ENCODE data around the gene ADRM1. TPM values are rescaled to one million over a fixed set of nuclear protein-coding genes. Genes with fewer than 3 reads are reported as not detected.

Gene ADRM1
- total RNA-seq, 1 donor from 2014 or later: 70.5 TPM

DNA sequence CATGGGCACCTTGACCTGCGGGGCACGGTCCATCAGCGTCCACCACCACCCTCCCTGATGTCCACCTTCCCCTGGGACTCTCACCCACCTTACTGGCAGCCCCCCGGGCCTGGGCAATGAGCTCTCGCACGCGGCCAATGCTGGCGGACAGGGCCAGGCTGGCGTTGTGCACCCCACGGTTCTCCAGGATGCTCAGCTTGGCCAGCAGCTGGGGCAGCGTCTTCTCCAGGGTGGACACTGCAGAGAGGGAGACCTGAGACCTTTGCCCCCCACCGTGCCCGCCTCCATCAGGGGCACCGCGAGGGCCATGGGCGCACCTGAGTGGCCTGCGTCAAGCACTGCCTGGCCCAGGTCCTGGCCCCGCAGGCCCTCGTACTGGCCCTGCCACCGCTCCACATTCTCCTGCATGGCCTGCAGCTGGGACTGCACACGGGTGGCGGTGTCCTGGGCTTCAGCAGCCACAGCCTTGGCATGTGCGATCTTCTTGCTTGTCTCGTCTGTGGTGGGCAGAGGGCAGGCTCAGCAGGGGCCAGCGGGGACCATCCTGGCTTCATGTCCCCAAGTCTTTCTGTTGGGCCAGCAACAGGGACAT is 12.0 kb downstream of the ADRM1 start:
- no peaks in the 10 kb centered on the region for H3K27me3 ChIP-seq (ENCODE audit: low read depth)
- H3K27ac ChIP-seq (replicated peaks): no peak overlapping the region
- H3K9me3 ChIP-seq (replicated peaks): no peaks in the 10 kb centered on the region
- peaks cover 89% of the 10 kb centered on the region for H3K36me3 ChIP-seq
- intact Hi-C loops (cut with micrococcal nuclease): no loop called here
- H3K4me1 ChIP-seq: peaks cover 3% of the 10 kb centered on the region
- no peak overlapping the region for H3K4me3 ChIP-seq
- DNase-seq: no peak
- TF ChIP-seq, protein P1, sequence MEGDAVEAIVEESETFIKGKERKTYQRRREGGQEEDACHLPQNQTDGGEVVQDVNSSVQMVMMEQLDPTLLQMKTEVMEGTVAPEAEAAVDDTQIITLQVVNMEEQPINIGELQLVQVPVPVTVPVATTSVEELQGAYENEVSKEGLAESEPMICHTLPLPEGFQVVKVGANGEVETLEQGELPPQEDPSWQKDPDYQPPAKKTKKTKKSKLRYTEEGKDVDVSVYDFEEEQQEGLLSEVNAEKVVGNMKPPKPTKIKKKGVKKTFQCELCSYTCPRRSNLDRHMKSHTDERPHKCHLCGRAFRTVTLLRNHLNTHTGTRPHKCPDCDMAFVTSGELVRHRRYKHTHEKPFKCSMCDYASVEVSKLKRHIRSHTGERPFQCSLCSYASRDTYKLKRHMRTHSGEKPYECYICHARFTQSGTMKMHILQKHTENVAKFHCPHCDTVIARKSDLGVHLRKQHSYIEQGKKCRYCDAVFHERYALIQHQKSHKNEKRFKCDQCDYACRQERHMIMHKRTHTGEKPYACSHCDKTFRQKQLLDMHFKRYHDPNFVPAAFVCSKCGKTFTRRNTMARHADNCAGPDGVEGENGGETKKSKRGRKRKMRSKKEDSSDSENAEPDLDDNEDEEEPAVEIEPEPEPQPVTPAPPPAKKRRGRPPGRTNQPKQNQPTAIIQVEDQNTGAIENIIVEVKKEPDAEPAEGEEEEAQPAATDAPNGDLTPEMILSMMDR (IDR thresholded peaks at IDR 0.05; ENCODE audit: borderline replicate concordance): no peak

DNA sequence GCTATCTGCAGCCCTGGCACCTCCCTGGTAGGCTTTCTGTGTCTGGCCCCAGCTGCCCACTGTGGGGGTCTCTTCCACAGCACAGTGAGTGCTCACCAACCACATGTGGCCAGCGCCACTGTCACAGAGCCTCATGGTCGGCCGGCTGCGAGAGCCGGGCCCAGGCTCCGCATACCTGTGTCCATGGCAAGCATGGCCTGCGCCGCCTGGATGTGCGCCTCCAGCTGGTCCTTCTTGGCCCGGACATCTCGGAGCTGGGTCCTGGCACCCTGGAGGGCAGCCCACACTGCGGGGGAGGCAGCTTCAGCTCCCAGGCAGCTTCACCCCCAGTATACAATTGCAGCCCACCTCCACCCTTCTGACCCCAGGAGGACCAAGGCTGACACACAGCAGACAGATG is 13.0 kb downstream of the ADRM1 start:
- Histone ChIP-seq H3K27me3 (ENCODE audit: low read depth) (no peaks in the 10 kb centered on the region), H3K36me3 (peaks cover 87% of the 10 kb centered on the region), H3K4me3 (no peak overlapping the region), H3K4me1 (peaks cover 3% of the 10 kb centered on the region), H3K27ac (replicated peaks) (no peak overlapping the region), H3K9me3 (replicated peaks) (no peaks in the 10 kb centered on the region)
- TF ChIP-seq, protein P1 (IDR thresholded peaks at IDR 0.05; ENCODE audit: borderline replicate concordance): no peak
- intact Hi-C loops (cut with micrococcal nuclease): no loop called here
- no peak for DNase-seq

DNA sequence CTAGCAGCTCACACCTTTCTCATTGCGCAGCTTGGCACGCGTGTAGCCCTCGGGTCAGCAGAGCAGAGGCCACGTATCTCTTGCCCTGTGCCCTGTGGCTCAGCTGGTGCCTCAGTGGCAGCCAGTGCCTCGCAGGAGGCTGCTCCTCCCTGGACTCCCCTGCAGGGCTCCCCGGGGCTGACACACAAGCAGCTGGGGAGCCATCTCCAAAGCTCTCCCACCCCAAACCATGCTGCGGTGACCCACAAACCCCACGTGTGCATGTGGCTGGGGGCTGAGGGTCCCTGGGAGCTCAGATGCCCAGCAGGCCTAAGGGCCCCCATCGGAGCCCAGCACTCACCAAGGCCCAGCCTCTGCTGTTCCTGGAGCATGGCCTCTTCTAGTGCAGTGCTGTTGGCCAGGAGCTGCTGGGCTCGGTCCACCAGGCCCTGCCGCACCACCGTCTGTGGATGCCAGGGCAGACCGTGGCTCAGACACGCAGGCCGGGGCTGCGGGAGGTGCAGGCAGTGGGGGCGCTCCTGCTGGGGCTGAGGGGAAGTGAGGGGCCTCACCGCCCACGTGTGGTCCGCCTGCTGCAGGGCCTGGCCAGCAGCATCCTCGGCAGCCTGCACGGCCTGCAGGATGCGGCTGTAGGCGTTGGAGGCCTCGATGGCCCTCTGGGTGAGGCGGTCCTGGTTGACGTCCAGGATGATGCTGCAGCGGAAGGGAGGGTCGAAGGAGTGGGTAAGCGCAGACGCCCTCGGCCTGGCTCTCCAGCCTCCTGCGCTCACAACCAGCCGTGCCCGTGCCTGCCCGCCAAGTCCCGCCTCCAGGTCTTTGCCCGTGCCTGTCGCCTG is 13.8 kb downstream of the ADRM1 start:
- Histone ChIP-seq H3K27me3 (ENCODE audit: low read depth) (no peaks in the 10 kb centered on the region), H3K4me1 (peaks cover 3% of the 10 kb centered on the region), H3K27ac (replicated peaks) (no peak overlapping the region), H3K36me3 (peaks cover 80% of the 10 kb centered on the region), H3K9me3 (replicated peaks) (no peaks in the 10 kb centered on the region), H3K4me3 (no peak overlapping the region)
- TF ChIP-seq, protein P1 (IDR thresholded peaks at IDR 0.05; ENCODE audit: borderline replicate concordance): no peak
- intact Hi-C loops (cut with micrococcal nuclease): no loop called here
- no peak for DNase-seq

DNA sequence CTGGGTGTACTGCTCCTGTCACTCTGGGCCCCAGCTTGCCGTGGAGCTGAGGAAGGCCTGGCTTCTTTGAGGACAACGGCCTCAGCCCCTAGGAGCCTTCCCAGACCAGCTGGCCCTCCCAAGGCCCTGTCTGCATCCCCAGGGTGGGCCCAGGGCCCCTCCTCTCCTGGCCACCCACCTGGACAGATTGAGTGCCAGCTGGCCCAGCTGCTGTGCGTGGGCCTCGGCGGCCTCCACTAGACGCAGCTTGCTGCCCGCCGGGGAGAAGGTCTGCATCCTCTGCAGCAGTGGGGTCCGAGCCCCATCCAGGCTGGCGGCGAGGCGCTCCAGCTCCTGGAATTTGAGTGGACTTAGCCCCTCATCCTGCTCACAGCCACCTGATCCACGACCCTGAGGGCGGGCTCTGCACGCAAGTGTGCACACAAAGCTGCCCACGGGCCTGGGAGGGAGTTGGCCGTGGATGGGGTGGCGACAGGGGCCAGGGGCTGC is 14.4 kb downstream of the ADRM1 start:
- Histone ChIP-seq H3K27me3 (ENCODE audit: low read depth) (no peaks in the 10 kb centered on the region), H3K27ac (replicated peaks) (no peak overlapping the region), H3K4me3 (no peak overlapping the region), H3K36me3 (peaks cover 80% of the 10 kb centered on the region), H3K4me1 (peaks cover 3% of the 10 kb centered on the region), H3K9me3 (replicated peaks) (no peaks in the 10 kb centered on the region)
- DNase-seq: no peak
- TF ChIP-seq, protein P1 (IDR thresholded peaks at IDR 0.05; ENCODE audit: borderline replicate concordance): no peak
- intact Hi-C loops (cut with micrococcal nuclease): no loop called here

DNA sequence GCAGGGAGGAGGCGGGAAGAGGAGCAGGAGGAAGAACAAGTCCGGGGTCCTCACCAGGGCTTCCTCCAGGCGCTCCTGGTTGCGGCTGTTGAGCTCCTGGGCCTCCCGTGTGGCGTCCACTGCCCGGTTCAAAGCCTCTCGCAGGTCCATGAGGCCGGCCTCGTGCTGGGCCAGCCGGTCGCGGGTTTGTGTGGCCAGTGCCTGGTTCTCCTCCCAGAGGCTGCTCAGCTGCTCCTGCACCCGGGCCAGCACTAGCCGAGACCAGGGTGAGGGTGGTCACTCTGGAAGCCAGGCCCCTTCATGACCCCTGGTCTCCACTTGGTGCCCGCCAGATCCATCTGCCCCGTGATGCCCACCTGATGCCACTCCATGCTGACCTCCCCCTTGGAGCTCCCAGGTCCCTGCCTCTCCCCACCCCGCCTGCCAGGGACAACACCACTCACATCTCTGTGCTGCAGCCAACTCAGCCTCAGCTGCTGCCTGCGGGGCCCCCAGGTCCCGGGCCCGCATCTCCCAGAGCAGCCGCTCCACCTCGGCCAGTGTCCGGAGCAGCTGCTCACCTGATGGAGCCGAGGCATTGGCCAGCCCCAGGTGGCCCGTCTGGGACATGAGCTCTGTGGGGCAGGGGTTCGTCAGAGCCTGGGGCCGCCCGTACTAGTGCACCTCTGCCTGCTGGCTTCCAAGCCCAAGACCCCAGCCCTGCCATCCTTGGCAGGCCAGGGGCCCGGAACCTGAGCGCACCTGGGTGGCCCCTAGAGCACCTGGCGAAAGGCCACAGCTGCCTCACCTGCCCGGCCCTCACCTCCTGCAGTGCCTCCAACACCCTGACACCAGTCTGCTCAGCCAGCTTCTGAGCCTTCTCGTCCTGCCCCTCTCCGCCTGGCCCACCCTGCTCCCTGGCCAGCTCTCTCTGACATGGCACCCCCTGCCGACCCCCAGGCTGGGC is 15.9 kb downstream of the ADRM1 start:
- Histone ChIP-seq H3K27me3 (ENCODE audit: low read depth) (no peaks in the 10 kb centered on the region), H3K27ac (replicated peaks) (no peak overlapping the region), H3K9me3 (replicated peaks) (no peaks in the 10 kb centered on the region), H3K36me3 (peaks cover 71% of the 10 kb centered on the region), H3K4me1 (peaks cover 3% of the 10 kb centered on the region), H3K4me3 (no peak overlapping the region)
- TF ChIP-seq, protein P1 (IDR thresholded peaks at IDR 0.05; ENCODE audit: borderline replicate concordance): no peak
- DNase-seq: no peak
- intact Hi-C loops (cut with micrococcal nuclease): no loop called here
